GM18502 (cell line): Measurements from ENCODE around the gene NKD1.

ENCODE experiments used
- ATAC-seq: cut with Tn5 transposase; IDR thresholded peaks from one replicate; pipeline ENCODE4 v1.9.1; 2021; ENCODE audit warnings: mild to moderate bottlenecking; ENCODE audit not compliant: unreplicated experiment, poor library complexity

NKD1 gene

DNA sequence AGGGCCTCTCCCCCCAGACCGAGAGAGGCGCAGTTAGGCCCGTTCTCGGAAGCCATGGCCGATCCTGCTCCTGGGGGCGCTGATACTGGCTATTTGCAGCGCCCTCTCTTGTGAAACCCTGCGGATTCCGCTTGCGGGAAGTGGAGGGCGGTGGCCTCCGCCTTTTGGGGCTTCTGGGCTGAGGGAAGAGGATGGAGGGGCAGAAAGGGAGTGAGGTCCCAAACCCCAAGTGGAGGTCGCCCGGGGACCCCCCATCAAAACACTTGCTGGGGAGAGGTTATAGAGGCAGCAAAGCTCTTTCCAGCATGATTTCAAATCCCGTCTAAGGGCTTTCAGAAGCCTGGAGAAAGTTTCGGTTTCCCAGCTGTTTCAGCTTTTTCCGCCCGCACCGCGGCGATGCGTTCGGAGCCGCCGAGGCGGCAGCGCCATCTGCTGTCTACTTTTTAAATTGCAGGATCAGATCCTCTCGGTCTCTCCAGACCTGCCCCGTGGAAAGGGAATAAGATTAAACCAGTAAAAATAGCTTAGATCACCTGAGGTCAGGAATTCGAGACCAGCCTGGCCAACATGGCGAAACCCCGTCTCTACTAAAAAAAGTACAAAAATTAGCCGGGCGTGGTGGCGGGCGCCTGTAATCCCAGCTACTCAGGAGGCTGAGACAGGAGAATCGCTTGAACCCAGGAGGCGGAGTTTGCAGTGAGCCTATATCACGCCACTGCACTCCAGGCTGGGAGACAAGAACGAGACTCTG lies 117.1 kb downstream of the NKD1 start:
- peak; percentile 40 for ATAC-seq

DNA sequence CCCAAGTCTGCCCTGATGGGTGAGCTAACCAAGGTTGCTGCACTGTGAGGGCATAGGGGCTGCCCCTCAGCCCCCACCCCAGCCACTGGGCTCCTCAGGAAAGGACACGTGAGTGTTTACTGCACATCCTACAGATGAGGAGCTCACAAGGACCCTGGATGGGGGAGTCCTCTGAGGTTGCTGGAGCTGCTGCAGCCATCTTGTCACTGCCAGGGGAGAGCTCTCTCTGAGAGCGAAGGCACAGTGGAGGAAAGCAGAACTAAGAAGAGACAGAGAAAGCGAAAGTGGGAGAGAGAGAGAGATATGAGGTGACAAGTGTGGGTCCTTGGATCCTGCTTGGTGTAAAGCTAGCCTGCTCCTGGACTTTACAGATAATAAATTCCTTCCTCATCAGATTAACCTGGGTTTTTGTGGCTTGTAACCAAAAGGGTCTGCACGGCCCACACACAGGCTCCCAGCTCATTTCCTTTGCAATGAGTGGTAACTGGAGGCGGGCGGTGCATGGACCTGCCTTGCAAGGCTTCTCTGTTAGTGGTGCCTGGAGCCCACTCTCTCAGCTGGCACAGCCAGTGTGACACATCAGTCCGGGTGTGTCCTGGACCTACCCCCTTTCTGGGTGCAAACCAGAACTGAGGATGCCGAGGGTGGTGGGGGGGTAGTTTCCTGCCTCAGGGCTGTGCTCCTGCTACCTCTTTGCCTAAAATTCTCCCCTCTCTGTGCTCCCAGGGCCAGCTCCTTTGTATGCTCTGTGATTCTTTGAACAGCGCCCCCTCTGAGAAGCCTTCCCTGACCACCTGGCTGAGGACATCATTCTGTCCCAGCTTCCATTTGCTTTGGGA lies 118.7 kb downstream of the NKD1 start:
- peak; percentile 90 for ATAC-seq

DNA sequence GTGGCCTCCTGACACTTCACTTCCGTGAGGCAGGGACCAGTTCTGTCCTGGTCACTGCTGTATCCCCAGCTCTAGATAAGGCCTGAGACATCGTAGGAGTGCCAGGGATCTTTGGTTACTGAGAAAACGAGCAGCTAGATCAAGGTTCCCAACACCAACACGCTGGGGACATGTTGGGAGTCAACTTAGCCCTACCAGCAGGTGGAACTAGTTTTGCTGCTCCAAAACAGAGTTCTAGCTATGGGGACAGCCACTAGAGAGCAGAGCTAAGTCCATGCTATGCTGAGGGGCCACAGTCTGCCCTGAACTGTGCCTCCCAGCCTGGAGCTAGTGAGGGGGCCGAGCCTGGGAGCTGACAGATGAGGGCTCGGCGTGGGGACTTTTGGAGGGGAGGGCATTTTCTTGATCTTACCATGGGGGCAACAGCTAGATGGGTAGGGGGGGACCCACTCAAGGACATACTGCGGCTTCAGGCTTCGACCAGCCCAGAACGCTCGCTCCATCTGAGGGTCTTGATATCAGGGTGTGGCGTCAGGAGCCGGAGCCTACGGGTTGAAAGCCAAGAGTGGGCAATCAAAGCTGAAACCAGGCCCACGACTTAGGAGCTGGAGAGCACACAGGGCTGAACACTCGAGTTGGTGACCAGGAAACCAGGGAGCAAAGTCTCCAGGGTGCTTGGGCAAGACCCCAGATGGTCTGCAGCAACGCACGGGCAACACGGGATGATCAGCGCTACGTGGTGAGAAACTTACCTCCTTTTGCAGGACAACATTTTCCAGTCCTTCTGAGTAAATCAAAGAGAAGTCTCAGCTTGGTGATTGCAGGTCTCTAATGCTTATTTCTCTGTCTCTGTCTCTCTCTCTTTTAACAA lies 119.5 kb downstream of the NKD1 start:
- no peak for ATAC-seq

DNA sequence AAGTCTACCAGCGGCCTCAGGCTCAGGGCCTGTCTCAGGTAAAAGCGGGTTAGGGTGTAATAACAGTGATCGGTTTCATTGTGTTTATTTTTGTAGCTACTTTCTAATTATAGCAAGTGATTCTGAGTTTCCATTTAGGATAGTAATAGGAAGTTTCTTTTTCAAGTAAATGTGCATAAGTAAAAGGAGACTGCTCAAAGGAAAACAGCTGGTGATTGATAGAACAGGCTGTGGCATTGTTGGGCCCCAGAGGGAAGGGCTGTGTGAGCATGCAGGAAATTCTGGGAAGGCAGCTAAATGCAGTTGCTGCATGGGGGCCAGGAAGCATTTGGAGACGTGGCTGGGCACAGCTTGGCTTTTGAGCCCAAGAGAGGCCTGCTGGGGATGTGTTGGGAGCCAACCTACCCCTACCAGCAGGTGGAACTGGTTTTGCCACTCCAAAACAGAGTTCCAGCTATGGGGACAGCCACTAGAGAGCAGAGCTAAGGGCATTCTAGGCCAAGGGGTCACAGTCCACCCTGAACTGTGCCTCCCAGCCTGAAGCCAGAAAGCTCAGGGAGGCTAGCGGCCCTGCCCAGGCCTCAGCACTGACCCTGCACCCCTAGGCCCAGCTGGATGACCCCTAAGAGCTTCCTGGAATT lies 120.3 kb downstream of the NKD1 start:
- no peak for ATAC-seq

DNA sequence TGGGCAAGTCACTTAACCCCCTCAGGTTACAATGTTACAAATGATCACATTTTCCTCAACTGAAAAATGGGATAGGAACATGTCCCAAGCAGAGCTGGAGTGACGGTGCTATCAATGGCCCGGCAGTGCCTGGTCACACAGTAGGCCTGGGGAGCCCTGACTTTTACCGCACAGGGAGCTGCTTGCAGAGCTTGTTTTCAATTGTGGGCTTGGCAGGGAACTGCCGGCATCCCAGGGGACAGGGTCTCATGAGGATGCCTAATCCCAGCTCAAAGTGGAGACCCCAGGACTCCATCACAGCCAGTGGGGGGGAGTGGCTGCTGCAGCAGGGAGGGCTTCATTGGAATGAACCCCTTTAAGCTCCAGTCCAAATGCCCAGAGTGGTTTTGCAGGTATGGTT lies 121.5 kb downstream of the NKD1 start:
- ATAC-seq = no peak

DNA sequence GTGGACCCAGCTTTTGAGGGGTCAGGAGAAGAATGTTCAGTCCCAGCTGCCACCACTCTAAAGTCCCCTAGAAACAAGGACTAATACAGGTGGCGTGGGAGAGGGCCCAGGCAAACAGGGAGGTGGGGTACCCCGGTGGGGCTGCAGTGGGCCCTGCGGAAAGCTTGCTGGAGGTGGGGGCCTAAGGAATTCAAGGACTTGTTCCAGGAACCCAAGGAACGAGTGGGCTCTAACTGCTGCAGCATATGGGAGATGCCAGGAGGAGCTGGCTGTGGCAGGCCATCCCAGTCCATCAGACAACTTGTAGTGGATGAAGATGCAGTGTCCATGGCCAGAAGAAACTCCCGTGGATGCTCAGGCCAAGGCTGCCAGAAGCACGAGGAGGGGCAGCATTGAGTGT lies 122.3 kb downstream of the NKD1 start:
- no peak for ATAC-seq

DNA sequence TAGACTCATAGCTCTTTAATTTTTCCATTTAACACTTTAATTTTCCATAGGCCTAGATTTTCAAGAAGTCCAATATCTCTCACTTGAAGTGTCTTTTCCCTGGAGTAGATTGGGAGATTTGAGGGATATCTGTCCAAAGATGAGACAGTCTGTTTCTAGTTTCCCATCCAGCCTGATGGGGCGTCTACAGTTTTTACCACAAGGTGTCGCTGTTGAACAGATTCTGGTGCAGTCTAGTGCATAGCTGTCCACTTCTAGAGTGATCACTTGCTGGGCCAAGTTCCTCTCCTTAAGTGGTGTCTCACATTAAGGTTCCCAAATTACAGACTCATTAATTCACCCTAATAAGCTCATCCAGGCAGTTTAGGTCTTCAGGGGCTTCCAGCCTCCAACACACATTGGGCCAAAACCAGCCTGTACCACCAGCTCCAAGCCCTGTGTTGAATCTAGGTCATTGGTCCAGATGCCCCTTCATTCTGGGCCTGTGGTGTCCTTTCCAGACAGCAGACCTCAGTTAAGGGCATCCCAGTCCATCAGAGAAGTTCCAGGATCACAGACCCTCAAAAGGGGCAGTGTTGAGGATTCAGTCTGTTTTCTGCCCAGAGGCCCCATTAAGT lies 123.6 kb downstream of the NKD1 start:
- no peak for ATAC-seq

DNA sequence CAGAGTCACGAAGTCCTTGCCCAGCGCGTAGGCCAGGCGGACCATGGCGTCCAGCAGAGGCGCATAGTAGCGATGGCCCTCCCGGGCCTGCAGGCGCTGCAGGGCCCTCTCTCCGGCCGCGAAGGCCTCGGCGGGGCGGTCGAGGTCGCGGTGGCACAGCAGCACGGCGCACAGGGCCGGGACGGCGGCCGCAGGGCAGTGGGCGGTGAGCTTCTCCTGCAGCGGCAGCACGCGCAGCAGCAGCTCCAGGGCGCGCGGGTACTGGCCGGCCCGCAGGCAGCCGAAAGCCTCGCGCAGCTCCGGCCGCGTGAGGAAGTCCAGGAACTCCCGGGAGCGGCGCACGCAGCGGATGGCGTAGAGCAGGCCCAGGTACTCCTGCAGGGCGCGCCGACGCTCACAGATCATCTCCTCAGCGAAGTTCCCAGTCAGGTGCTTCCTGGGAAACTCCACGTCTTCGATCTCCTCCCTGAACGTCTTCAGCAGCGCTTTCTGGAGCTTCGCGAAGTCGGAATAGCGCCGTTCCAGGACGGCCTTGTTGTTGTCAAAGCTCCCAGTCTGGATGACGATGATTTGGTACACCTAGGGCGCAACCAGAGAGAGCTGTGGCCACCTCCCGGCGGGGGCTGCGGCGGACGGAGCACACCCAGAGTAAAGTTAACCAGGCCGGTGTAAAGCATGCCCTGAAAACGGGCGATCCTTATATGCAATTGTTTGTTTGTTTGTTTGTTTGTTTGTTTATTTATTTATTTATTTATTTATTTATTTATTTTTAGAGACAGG lies 125.5 kb downstream of the NKD1 start:
- ATAC-seq = no peak

DNA sequence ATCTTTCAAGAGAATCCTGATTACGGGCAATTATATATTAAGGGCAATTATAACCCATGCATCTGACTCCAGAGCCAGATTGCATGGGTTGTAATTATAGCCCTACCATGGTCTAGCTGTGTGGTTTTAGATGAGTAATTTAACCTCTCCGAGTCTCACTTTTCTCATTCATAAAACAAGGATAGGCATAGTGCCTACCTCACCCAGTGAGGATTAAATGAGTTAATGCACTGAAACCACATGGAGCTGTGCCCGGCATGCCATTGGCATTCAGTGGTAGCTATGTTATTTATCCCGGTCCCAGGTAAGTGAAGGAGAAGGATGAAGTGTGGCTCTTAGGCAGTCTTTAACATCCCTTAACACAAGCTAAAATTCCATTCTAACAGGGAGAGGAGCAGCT lies 126.6 kb downstream of the NKD1 start:
- no peak for ATAC-seq

DNA sequence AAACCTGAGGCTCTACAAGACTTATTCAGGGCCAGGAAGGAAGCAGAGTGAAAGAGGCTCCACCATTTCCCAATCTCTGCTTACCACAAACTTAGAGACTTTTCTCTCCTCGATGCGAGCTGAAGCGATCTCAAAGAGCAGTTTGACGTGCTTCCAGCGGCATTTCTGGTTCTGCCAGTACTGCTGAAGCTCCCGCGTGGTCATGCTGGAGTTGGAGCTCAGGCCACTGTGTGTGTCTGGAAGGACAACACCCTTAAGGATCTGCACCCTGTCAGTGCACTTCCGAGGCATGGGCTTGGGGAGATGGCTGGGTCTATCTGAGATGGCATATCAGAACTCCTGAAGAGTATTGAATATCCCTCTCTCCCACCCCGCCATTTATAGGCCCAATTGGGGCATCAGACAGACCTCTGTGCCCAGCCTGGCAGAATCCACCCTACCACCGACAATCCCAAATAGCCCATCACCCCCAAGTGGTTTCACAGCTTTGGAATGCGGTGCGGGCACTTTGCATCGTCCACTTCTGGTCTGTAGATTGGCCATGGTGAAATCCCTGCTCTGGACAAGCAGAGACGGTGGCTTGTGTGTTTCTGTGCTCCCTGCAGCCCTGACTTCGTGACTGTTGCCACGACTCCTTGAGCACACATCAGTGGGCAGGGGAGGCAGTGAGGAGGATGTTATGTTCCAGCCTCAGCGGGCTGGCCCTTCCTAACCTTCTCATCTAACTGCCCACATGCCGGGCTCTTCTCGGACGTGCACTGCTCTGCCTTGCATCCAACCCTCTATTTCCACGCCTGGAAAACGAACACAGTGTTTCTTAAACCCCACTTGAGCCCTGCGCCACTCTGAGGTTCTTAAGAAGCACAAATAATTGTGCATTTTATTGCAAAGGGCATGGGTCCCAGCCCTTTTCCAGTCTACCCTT lies 127.8 kb downstream of the NKD1 start:
- no peak for ATAC-seq

DNA sequence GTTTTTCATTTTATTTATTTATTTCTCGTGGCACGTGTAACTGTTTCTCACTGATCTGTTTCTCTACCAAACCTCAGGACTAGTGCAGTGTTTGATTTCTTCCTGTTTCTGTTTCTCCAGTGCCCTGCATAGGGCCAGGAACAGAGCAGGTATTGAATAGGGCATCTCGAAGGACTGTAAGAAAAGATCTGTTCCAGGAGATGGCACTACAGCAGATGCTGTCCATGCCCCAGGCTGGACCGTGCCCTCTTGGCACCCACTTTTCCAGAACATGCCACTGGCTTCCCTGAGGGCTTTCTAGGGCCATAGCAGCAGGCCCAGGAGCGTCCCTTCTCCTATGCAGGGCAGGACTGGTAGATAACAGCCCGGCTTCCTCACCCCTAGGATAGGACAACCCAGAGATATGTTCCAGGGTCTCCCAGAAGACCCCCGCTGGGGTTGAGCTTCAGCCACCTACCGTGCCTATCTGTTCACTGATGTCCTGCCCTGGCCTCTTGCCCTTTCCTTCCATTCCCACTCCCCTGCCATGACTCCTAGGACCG lies 128.6 kb downstream of the NKD1 start:
- ATAC-seq = no peak

DNA sequence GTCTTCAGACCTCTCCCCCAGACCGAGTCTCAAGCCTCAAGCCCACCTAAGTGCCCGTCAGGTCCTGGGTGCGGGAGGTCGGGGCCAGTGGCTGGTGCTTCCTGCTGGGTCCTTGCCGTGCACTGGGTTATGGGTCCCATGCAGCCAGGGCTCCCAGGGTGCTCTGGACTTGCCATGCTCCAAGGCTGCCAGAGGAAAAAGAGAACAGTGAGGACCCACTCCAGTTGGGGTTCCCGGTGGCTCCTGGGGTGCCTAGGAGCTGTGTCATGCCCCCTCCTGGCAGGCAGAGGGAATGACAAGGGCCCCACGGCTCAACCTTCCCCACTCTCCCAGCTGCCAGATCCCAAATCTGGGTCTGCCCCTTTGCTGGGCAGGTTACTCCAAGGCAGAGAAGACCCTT lies 129.2 kb downstream of the NKD1 start:
- no peak for ATAC-seq

DNA sequence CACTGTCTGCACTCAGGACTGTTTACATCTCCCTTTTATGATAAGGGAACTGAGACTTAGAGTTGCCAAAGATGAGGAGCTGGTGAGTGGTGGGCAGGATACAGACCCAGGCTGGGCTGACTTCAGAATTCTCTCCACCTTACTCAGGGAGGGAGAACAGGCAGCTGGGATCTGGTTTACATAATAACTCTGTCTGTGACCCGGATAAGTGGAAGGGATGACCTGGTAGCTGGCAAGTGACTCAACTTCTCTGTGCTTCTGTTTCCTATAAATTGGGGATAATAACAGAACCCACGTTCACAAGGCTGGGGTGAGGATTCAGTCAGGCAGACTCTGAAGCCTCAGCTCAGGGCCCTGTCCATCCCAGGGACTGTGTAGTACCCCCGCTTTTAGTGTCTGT lies 130.3 kb downstream of the NKD1 start:
- ATAC-seq = no peak

DNA sequence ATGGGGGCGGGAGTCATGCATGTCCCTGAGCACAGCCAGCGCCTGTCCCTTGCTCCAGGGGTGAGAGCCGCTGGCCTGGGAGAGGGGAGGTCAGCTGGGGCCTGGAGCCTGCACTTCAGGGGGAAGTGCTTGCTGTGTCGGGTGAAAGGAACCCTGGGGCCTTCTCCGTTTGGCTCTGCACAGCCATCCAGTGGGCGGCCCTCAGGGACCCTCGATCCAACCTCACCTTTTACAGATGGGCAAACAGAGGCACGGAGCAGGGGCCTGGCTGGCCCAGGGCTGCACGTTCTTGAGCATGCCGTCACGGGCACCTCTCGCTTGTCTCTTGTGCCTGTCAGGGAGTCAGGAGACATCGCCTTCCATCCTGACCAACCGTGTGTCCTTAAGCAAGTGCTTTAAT lies 131.1 kb downstream of the NKD1 start:
- no peak for ATAC-seq

DNA sequence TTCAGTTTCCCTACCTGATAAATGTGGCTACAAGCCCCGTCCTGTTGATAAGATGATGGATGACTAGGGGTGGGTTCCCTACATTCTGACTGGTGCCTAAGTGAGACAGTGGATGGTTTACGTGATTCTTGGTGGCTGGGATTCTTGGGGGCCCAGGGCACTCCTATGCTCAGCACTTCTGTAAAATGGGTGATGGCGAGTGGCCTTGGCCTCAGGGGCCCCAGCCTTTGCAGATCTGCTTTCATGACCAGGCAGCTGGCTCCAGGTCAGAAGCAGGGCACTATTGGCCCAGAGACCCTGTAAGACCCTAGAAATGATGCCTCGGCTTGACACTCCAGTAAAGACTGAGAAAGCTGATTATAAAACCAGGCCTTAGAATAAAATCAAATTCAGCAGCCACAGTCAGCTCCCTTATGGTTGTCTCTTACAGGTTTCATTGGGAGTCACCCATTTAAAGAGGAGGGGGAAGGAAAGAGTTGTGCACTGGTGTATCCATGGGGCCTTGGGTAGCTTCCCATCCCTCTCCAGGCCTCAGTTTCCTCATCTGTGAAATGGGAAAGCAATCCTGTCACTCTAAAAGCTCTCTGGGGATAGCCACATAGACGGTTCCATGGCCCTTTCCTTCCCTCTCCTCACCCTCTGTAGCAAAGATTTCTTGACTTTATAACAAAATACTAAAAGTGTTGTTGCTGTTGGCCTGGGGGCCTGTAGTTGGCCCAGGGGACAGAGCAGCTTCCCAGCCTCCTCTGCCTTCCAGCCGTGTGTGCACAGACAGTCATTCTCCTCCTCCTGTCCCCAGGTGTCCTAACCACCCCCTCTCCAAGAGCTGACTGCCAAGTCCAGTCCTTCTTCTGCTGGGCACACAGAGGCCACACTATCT lies 131.7 kb downstream of the NKD1 start:
- no peak for ATAC-seq

DNA sequence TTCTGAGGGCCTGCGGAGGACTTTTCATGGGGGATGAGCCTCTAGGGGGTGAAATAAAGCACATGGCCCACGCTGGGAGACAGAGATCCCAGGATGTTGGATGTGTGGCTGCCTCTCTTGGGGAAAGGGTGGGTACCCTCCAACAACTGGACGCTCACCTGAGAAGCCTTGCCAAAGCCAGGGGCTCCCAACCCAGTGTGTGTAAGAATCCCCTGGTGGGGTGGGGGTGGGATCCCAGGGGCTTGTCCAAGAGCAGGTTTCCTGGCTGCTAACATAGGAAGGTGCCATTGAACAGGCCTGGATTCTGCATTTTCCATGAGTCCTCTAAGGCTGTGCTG lies 132.3 kb downstream of the NKD1 start:
- no peak for ATAC-seq
